ENCODE measurements around the gene GJB3.

DNA sequence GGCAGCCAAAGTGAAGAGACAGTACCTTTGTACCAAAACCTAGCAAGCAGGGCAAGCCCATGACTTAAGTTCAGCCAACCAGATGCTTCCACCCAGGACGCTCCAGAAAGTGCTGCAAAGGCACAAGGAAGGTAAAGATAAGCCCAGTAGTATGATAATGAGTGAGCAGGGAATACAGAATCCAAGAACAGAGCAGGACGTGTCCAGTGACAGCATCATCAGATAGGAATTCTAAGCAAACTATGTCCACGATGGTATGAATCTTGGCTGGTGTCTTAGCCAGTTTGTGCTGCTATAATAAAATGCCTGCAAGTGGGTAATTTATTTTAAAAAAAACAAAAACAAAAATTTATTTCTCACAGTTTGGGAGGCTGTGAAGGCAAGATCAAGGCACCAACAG, 25.4 kb downstream of the GJB3 start:
- TF ChIP-seq, protein P1, sequence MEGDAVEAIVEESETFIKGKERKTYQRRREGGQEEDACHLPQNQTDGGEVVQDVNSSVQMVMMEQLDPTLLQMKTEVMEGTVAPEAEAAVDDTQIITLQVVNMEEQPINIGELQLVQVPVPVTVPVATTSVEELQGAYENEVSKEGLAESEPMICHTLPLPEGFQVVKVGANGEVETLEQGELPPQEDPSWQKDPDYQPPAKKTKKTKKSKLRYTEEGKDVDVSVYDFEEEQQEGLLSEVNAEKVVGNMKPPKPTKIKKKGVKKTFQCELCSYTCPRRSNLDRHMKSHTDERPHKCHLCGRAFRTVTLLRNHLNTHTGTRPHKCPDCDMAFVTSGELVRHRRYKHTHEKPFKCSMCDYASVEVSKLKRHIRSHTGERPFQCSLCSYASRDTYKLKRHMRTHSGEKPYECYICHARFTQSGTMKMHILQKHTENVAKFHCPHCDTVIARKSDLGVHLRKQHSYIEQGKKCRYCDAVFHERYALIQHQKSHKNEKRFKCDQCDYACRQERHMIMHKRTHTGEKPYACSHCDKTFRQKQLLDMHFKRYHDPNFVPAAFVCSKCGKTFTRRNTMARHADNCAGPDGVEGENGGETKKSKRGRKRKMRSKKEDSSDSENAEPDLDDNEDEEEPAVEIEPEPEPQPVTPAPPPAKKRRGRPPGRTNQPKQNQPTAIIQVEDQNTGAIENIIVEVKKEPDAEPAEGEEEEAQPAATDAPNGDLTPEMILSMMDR (IDR thresholded peaks at IDR 0.05; ENCODE audit: insufficient read depth, low read length) = no peak
- no peak for TF ChIP-seq SPI1 (IDR thresholded peaks at IDR 0.05; ENCODE audit: borderline replicate concordance, low read depth)
- no peak for TF ChIP-seq GABPA (IDR thresholded peaks at IDR 0.05; ENCODE audit: low read depth)

Measured in HL-60 (cell line).